Activated naive CD8-positive, alpha-beta T cell treated with anti-CD3 and anti-CD28 coated beads, Interleukin-2, amount 10 ng/mL, durations not matched to agents 7 days and 5 days (primary cell): Measurements from ENCODE around the gene TBX21. TPM values are rescaled to one million over a fixed set of nuclear protein-coding genes. Genes with fewer than 3 reads are reported as not detected.
A peak's percentile ranks its signal among the peaks of the same experiment; 100 is the strongest.
"Not testable (repeated sequence)": the region's sequence is repeated elsewhere in the genome, so short reads cannot be mapped to it uniquely, and the experiment has no call there.

Source experiments
- ATAC-seq: fragments of 150-1000 bp; cut with Tn5 transposase; one replicate; pipeline ENCODE4 v1.10.0; 2021; ENCODE audit warnings: low read depth, moderate library complexity
- POLR2A ChIA-PET: fragments of 350-600 bp; sonication (Branson Sonifier 250); formaldehyde crosslinking; loops from one replicate; lab custom pipeline; 2021; ENCODE audit warnings: antibody characterized with exemption; lab: Charles Lee
- DNase-seq: peaks from one replicate; pipeline ENCODE4 v3.0.0; 2021
- H3K27ac Mint-ChIP-seq: one replicate; pipeline ENCODE4 v1.8.0; 2022; ENCODE audit warnings: mild to moderate bottlenecking, mixed read lengths
- H3K27me3 Mint-ChIP-seq: one replicate; pipeline ENCODE4 v1.8.0; 2022; ENCODE audit warnings: mild to moderate bottlenecking, moderate library complexity, mixed read lengths
- H3K36me3 Mint-ChIP-seq: one replicate; pipeline ENCODE4 v1.8.0; 2021; ENCODE audit warnings: mild to moderate bottlenecking, mixed read lengths
- H3K4me1 Mint-ChIP-seq: one replicate; pipeline ENCODE4 v1.8.0; 2021; ENCODE audit warnings: mixed read lengths
- H3K4me3 Mint-ChIP-seq: one replicate; pipeline ENCODE4 v1.8.0; 2022; ENCODE audit warnings: mild to moderate bottlenecking, moderate library complexity, mixed read lengths
- H3K9me3 Mint-ChIP-seq: one replicate; pipeline ENCODE4 v1.8.0; 2021; ENCODE audit warnings: mixed read lengths
- total RNA-seq, 2 experiments: library from RNA; stranded (reverse); gene quantifications; one replicate each; pipeline ENCODE4 v1.2.3, GENCODE V29; 2021

TBX21 gene
- total RNA-seq, 2 experiments from 2014 or later, result 20.7 to 22.8 TPM

- Mint-ChIP-seq H3K4me1 (peaks cover 42% of the 10 kb centered on the region), H3K36me3 (peaks cover 23% of the 10 kb centered on the region), H3K9me3 (no peaks in the 10 kb centered on the region), H3K27ac (no peak overlapping the region), H3K4me3 (no peak overlapping the region), H3K27me3 (no peaks in the 10 kb centered on the region)
- ATAC-seq, result no peak
- POLR2A ChIA-PET, result interaction anchor here (1.0 to 1.5 kb wide), 3 partner anchors 10 to 41 kb away, joined by 3 to 4 read pairs (median 3); partner anchors contain the start of gene TBX21
- no peak for DNase-seq
Measured at GRCh38 chr17:47744168-47745036, 11.4 kb downstream of the TBX21 start.

- Mint-ChIP-seq H3K4me3 (no peak overlapping the region), H3K27ac (no peak overlapping the region), H3K27me3 (no peaks in the 10 kb centered on the region), H3K4me1 (peaks cover 42% of the 10 kb centered on the region), H3K9me3 (no peaks in the 10 kb centered on the region), H3K36me3 (peaks cover 23% of the 10 kb centered on the region)
- ATAC-seq (no peak), DNase-seq (no peak)
- POLR2A ChIA-PET, result interaction anchor here (1.1 to 1.5 kb wide), 2 partner anchors 11 to 12 kb away, joined by 3 to 4 read pairs; partner anchors contain the start of gene TBX21
Measured at GRCh38 chr17:47745037-47745380, 12.0 kb downstream of the TBX21 start.

GRCh38 chr17:47751471-47751870 lies 18.4 kb downstream of the TBX21 start:
- ATAC-seq (no peak), DNase-seq (no peak)
- POLR2A ChIA-PET, result interaction anchor here (0.7 kb wide), 1 partner anchor 47 kb away, joined by 3 read pairs; no protein-coding TSS in a partner anchor
- H3K9me3 Mint-ChIP-seq, result no peaks in the 10 kb centered on the region
- H3K36me3 Mint-ChIP-seq, result peaks cover 12% of the 10 kb centered on the region
- no peak overlapping the region for H3K27ac Mint-ChIP-seq
- peaks cover 4% of the 10 kb centered on the region for H3K4me1 Mint-ChIP-seq
- peaks cover 6% of the 10 kb centered on the region for H3K27me3 Mint-ChIP-seq
- no peak overlapping the region for H3K4me3 Mint-ChIP-seq

GRCh38 chr17:47757386-47757785 lies 24.4 kb downstream of the TBX21 start:
- Mint-ChIP-seq H3K4me1 (peaks cover 5% of the 10 kb centered on the region), H3K36me3 (peaks cover 3% of the 10 kb centered on the region), H3K9me3 (peaks cover 2% of the 10 kb centered on the region), H3K27me3 (peaks cover 32% of the 10 kb centered on the region), H3K27ac (no peak overlapping the region), H3K4me3 (no peak overlapping the region)
- DNase-seq, result no peak
- POLR2A ChIA-PET, result no interaction called here
- ATAC-seq, result no peak

- Mint-ChIP-seq H3K27ac (no peak overlapping the region), H3K4me1 (peaks cover 10% of the 10 kb centered on the region), H3K4me3 (no peak overlapping the region), H3K27me3 (peaks cover 37% of the 10 kb centered on the region), H3K9me3 (peaks cover 2% of the 10 kb centered on the region), H3K36me3 (no peaks in the 10 kb centered on the region)
- ATAC-seq (no peak), DNase-seq (no peak)
- POLR2A ChIA-PET, result interaction anchor here (0.7 kb wide), 1 partner anchor 181 kb away, joined by 6 read pairs; the partner anchor contains the start of gene PNPO
Measured at GRCh38 chr17:47760409-47761140, 27.5 kb downstream of the TBX21 start.

- peak overlapping the region; percentile 21 for H3K27ac Mint-ChIP-seq
- no peak overlapping the region for H3K4me3 Mint-ChIP-seq
- H3K36me3 Mint-ChIP-seq, result no peaks in the 10 kb centered on the region
- POLR2A ChIA-PET, result no interaction called here
- H3K4me1 Mint-ChIP-seq, result peaks cover 10% of the 10 kb centered on the region
- H3K9me3 Mint-ChIP-seq, result peaks cover 2% of the 10 kb centered on the region
- H3K27me3 Mint-ChIP-seq, result peaks cover 39% of the 10 kb centered on the region
- ATAC-seq (no peak), DNase-seq (no peak)
Measured at GRCh38 chr17:47762728-47763127, 29.7 kb downstream of the TBX21 start.

- H3K36me3 Mint-ChIP-seq, result no peaks in the 10 kb centered on the region
- ATAC-seq, result no peak
- POLR2A ChIA-PET, result no interaction called here
Measured at GRCh38 chr17:47763913-47764582, 31.0 kb downstream of the TBX21 start.

GRCh38 chr17:47773649-47774048 lies 40.6 kb downstream of the TBX21 start:
- POLR2A ChIA-PET, result interaction anchor here (1.1 kb wide), 1 partner anchor 31 kb away, joined by 3 read pairs; no protein-coding TSS in a partner anchor
- H3K4me1 Mint-ChIP-seq, H3K9me3 Mint-ChIP-seq, H3K4me3 Mint-ChIP-seq, DNase-seq, ATAC-seq, H3K27ac Mint-ChIP-seq, H3K36me3 Mint-ChIP-seq: not testable (repeated sequence)
- H3K27me3 Mint-ChIP-seq, result peaks cover 42% of the 10 kb centered on the region

More at GRCh38 chr17:47763913-47764582, 31.0 kb downstream of the TBX21 start:
- Mint-ChIP-seq H3K4me1 (peaks cover 8% of the 10 kb centered on the region), H3K27me3 (peaks cover 37% of the 10 kb centered on the region), H3K27ac (no peak overlapping the region), H3K9me3 (no peaks in the 10 kb centered on the region), H3K4me3 (no peak overlapping the region)
- DNase-seq, result no peak

- Mint-ChIP-seq H3K27me3 (peaks cover 44% of the 10 kb centered on the region), H3K27ac (no peak overlapping the region), H3K36me3 (no peaks in the 10 kb centered on the region), H3K4me3 (no peak overlapping the region), H3K9me3 (peaks cover 9% of the 10 kb centered on the region), H3K4me1 (peaks cover 7% of the 10 kb centered on the region)
- POLR2A ChIA-PET, result interaction anchor here (1.1 kb wide), 1 partner anchor 30 kb away, joined by 3 read pairs; no protein-coding TSS in a partner anchor
- ATAC-seq (no peak), DNase-seq (no peak)
Measured at GRCh38 chr17:47774331-47774730, 41.3 kb downstream of the TBX21 start.

- Mint-ChIP-seq H3K27me3 (peaks cover 52% of the 10 kb centered on the region), H3K36me3 (no peaks in the 10 kb centered on the region), H3K4me3 (no peak overlapping the region), H3K4me1 (peaks cover 7% of the 10 kb centered on the region), H3K27ac (no peak overlapping the region), H3K9me3 (peaks cover 9% of the 10 kb centered on the region)
- DNase-seq, result no peak
- ATAC-seq, result no peak
- POLR2A ChIA-PET, result no interaction called here
Measured at GRCh38 chr17:47774987-47775580, 42.0 kb downstream of the TBX21 start.

GRCh38 chr17:47776330-47777197 lies 43.5 kb downstream of the TBX21 start:
- POLR2A ChIA-PET, result no interaction called here
- H3K4me3 Mint-ChIP-seq, result no peak overlapping the region
- DNase-seq (no peak), ATAC-seq (peak; percentile 77)
- no peaks in the 10 kb centered on the region for H3K36me3 Mint-ChIP-seq
- no peak overlapping the region for H3K27ac Mint-ChIP-seq
- peaks cover 57% of the 10 kb centered on the region for H3K27me3 Mint-ChIP-seq
- H3K4me1 Mint-ChIP-seq, result peaks cover 7% of the 10 kb centered on the region
- peaks cover 6% of the 10 kb centered on the region for H3K9me3 Mint-ChIP-seq

GRCh38 chr17:47778184-47778635 lies 45.2 kb downstream of the TBX21 start:
- no peak for DNase-seq
- Mint-ChIP-seq H3K27me3 (peaks cover 61% of the 10 kb centered on the region), H3K4me3 (no peak overlapping the region), H3K27ac (no peak overlapping the region), H3K36me3 (no peaks in the 10 kb centered on the region), H3K4me1 (peaks cover 7% of the 10 kb centered on the region), H3K9me3 (peaks cover 4% of the 10 kb centered on the region)
- POLR2A ChIA-PET, result no interaction called here
- ATAC-seq, result no peak
